Stimulated activated naive B cell treated with anti-CD40 and anti-IgM and Interleukin-4, amounts not matched to agents 10 μg/mL and 1 μg/mL and 100 μg/mL, for 72 hours (primary cell): ENCODE data around the gene ZCCHC17.

Experiments
- ATAC-seq, 2 donors: fragments of 150-1000 bp; cut with Tn5 transposase; replicated peaks; 2 replicates each; pipeline ENCODE4 v1.10.0; 2021; ENCODE audit warnings: moderate library complexity in 1 of 2
- DNase-seq: peaks from one replicate; pipeline ENCODE4 v3.0.0; 2021
- H3K27ac Mint-ChIP-seq: one replicate; pipeline ENCODE4 v1.8.0; 2022; ENCODE audit warnings: mild to moderate bottlenecking, mixed read lengths
- H3K27me3 Mint-ChIP-seq, 2 donors: one replicate each; pipeline ENCODE4 v1.8.0; 2022; ENCODE audit warnings: mixed read lengths in 2 of 2
- H3K36me3 Mint-ChIP-seq, 2 donors: one replicate each; pipeline ENCODE4 v1.8.0; 2022; ENCODE audit warnings: mixed read lengths in 2 of 2, mild to moderate bottlenecking in 1 of 2
- H3K4me1 Mint-ChIP-seq, 2 donors: one replicate each; pipeline ENCODE4 v1.8.0; 2022; ENCODE audit warnings: mixed read lengths in 2 of 2, mild to moderate bottlenecking in 1 of 2
- H3K4me3 Mint-ChIP-seq, 2 donors: one replicate each; pipeline ENCODE4 v1.8.0; 2022; ENCODE audit warnings: mild to moderate bottlenecking in 2 of 2, mixed read lengths in 2 of 2, moderate library complexity in 1 of 2
- H3K9me3 Mint-ChIP-seq, 2 donors: one replicate each; pipeline ENCODE4 v1.8.0; 2022; ENCODE audit warnings: mixed read lengths in 2 of 2, mild to moderate bottlenecking in 1 of 2

ZCCHC17 gene

GRCh38 chr1:31400393-31400792, 103.6 kb downstream of the ZCCHC17 start:
- ATAC-seq: no peak
- no peak for DNase-seq
- Mint-ChIP-seq H3K4me3 (no peak overlapping the region), H3K27me3 (peaks cover 0 to 9% of the 10 kb centered on the region in 2 donors), H3K27ac (no peak overlapping the region), H3K4me1 (no peaks in the 10 kb centered on the region), H3K9me3 (peaks cover 0 to 2% of the 10 kb centered on the region in 2 donors), H3K36me3 (peaks cover 0 to 2% of the 10 kb centered on the region in 2 donors)

DNA sequence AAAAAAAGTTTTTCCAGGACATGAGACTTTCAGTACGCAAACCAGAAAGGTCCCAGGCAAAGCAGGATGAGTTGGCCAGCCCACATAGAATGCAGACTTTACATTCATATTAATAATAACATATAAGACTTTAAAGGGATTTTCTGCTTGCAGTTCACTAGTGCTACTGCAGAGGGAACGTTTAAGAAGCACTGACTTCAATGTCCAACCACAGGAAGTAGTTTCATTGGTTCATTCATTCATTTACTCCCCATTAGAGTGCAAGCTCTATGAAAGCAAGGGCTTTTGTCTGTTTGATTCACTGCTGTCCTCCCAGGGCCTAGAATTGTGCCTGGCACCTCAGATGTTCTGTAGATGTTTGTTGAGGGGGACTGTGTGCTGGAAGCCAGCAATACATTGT, 104.4 kb downstream of the ZCCHC17 start:
- H3K27me3 Mint-ChIP-seq: peaks cover 0 to 9% of the 10 kb centered on the region in 2 donors

DNA sequence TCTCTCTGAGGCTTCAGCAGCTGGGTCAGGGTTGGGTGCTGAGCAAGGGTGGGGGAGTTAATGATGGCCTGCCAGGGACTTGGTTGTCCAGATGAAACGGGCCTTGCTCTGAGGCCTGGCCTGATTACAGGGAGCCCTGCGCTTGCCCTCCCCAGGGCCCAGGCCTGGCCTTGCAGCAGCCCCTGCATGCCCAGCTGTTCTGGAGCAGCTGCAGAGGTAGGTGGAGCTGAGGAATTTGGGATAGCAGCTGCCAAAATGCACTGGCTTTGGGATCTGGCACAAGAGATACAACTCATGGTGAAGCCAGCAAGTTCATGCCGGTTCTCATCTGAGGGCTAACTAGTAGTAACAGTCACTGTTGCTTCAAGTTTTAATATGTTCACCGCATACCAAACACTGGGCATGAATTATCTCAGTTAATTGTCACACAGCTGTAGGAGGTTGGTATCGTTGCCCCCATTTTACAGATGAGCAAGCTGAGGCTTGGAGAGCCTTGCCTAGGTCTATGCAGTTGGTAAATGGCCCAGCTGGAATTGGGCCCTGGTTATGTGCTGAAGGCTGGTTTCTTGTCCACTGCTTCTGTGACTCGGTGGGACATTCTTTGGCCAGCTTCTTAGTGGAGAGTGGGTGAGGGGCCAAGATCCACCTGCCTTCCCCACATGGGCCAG, 108.9 kb downstream of the ZCCHC17 start:
- Mint-ChIP-seq H3K4me1 (no peaks in the 10 kb centered on the region), H3K27me3 (peaks cover 19 to 33% of the 10 kb centered on the region in 2 donors), H3K4me3 (no peak overlapping the region), H3K36me3 (peaks cover 0 to 2% of the 10 kb centered on the region in 2 donors), H3K27ac (no peak overlapping the region), H3K9me3 (peaks cover 0 to 2% of the 10 kb centered on the region in 2 donors)
- ATAC-seq: no peak
- no peak for DNase-seq

More for the DNA sequence above, 104.4 kb downstream of the ZCCHC17 start:
- Mint-ChIP-seq H3K36me3 (peaks cover 0 to 2% of the 10 kb centered on the region in 2 donors), H3K27ac (no peak overlapping the region), H3K4me3 (no peak overlapping the region), H3K9me3 (peaks cover 0 to 2% of the 10 kb centered on the region in 2 donors), H3K4me1 (no peaks in the 10 kb centered on the region)
- peak in 1 of 2 donors; percentile 25 for ATAC-seq
- no peak for DNase-seq

DNA sequence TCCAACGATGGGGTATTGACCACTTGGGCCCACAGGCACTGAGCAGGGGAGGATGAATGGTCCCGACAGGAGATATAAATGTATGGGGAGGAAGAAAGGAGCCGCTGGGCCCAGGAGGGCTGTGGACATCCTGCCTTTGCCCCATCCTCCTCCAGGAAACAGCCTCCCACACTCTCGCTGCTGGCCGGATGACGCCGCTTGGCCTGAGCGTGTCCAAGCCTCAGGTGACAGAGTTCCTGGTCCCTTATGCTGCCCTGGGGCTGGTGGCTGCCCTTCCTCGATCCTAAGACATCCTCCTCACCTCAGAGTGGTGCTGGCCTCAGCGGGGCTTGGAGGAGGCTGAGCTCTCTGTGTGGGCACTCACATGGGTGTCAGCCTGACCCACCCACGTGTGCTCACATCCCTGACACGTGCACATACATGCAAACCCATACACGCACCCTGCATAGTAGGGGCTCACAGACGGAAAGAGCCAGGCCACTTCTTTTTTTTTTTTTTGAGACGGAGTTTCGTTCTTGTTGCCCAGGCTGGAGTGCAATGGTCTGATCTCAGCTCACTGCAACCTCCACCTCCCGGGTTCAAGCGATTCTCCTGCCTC, 110.3 kb downstream of the ZCCHC17 start:
- Mint-ChIP-seq H3K9me3 (peaks cover 0 to 2% of the 10 kb centered on the region in 2 donors), H3K27me3 (peaks cover 30 to 47% of the 10 kb centered on the region in 2 donors), H3K27ac (no peak overlapping the region), H3K4me3 (no peak overlapping the region), H3K36me3 (peaks cover 0 to 2% of the 10 kb centered on the region in 2 donors), H3K4me1 (peaks cover 2 to 4% of the 10 kb centered on the region in 2 donors)
- no peak for DNase-seq
- ATAC-seq: no peak

DNA sequence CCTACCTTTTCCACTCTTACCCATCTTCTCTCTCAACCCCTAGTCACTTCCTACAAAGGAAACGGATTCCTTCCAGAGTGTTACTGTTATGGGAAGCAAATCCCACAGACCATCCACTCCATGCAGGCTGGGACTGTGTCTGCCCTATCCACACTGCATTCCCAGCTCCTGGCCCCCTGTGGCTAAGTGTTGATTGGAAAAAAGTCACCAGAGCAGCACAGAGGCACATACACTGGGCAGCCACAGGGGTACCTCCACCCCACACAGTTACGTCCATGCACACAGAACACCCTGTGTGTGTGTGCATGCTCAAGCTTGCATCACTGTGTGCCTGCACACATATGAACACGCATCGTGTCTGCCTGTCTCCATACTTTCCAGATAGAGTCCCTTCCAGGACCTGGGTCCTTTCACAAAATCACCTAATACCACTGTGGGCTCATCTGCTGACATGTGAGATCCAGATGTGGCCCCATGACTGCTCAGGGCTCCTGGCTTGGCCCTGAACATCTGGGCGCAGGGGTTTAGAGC, 112.0 kb downstream of the ZCCHC17 start:
- H3K4me1 Mint-ChIP-seq: peaks cover 10 to 12% of the 10 kb centered on the region in 2 donors
- no peaks in the 10 kb centered on the region for H3K36me3 Mint-ChIP-seq
- H3K4me3 Mint-ChIP-seq: no peak overlapping the region
- ATAC-seq: no peak
- H3K27ac Mint-ChIP-seq: no peak overlapping the region
- no peaks in the 10 kb centered on the region for H3K9me3 Mint-ChIP-seq
- H3K27me3 Mint-ChIP-seq: peaks cover 39 to 52% of the 10 kb centered on the region in 2 donors
- no peak for DNase-seq

- Mint-ChIP-seq H3K4me1 (peaks cover 12 to 14% of the 10 kb centered on the region in 2 donors), H3K36me3 (no peaks in the 10 kb centered on the region), H3K27ac (no peak overlapping the region), H3K9me3 (no peaks in the 10 kb centered on the region), H3K4me3 (no peak overlapping the region), H3K27me3 (peaks cover 51 to 61% of the 10 kb centered on the region in 2 donors)
- no peak for ATAC-seq
- no peak for DNase-seq
These were observed 113.4 kb downstream of the ZCCHC17 start for GRCh38 chr1:31409946-31410858.

DNA sequence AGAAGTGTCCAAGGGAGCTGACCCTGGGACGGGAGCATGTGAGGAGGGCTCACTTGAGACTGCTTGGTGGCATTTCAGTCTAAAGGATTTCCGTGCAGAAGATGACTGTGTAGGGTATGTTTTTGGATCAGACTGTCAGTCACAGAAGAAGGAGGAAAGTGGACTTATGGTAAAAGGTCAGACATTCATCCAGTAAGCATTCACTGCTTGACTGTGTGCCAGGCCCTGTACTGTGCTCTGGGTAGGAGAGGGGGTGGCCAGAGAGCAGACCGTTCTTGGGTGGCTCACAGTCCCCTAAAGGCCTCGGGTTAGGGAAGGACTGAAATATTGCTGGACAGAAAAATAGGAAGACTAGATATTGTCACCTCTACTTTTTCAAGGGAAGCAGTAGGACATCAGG, 114.0 kb downstream of the ZCCHC17 start:
- Mint-ChIP-seq H3K36me3 (no peaks in the 10 kb centered on the region), H3K9me3 (no peaks in the 10 kb centered on the region), H3K4me3 (no peak overlapping the region), H3K27me3 (peaks cover 57 to 68% of the 10 kb centered on the region in 2 donors), H3K27ac (no peak overlapping the region), H3K4me1 (peaks cover 12 to 14% of the 10 kb centered on the region in 2 donors)
- no peak for ATAC-seq
- DNase-seq: no peak

DNA sequence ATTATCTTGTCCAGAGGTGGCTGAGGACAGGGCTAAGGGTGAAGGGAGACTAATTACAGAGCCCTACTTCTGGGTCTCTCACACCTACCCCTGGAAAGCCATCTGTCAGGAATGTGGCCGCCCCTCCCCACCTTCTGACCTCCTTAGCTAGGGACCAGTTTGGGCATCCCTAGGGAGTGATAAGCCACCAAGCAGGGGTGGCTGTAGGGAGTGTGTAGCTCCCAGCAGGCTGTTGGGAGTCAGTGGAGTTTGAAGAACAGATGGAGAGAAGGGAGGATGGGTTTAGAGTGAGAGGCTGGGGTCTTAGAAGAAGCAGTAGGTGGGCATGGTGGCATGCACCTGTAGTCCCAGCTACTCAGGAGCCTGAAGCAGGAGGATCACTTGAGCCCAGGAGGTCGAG, 115.4 kb downstream of the ZCCHC17 start:
- H3K27ac Mint-ChIP-seq: no peak overlapping the region

DNA sequence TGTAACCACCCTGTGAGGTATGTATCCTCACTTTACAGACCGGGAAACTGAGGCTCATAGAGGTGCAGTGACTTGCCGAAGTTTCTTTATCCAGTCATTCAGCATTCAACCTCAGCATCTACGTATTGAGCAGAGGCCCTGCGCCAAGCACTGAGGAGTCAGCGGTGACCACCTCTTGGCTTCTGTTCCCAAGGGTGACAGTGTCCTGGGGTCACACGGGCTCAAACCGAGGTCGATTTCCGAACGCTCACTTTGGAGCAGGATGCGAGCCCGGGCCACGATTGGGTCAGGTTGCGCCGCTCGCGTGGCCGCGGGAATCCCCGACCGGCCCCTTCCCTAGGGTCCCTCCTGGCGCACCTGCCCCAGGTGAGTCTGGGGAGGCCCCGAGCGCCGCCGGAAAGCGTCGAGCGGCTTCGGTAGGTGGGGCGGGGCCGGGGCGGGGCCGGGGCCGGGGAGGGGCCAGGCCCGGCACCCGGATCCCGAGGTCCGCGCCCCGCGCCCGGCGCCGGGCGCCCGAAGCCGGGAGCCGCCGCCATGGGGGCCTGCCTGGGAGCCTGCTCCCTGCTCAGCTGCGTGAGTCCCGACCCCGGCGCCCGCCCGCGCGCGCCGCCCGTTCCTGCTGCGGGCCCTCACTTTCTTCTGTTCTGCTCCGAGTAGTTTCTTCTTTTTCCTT, 116.0 kb downstream of the ZCCHC17 start, which contains the start of gene SERINC2:
Gene SERINC2 (plus strand): TSS at position 482 of the 673 bp plus-strand sequence. CDS start 53 bp downstream, at position 535.
- H3K27ac Mint-ChIP-seq: peak within 1 kb of the TSS; percentile 10
- ATAC-seq: peak; percentile 66 to 68
- peaks cover 65 to 81% of the 10 kb centered on the region in 2 donors for H3K27me3 Mint-ChIP-seq
- peaks cover 12 to 14% of the 10 kb centered on the region in 2 donors for H3K4me1 Mint-ChIP-seq
- no peaks in the 10 kb centered on the region for H3K36me3 Mint-ChIP-seq
- H3K4me3 Mint-ChIP-seq: peak within 1 kb of the TSS; percentile 84 to 89
- no peak for DNase-seq
- H3K9me3 Mint-ChIP-seq: no peaks in the 10 kb centered on the region

More for the DNA sequence above, 115.4 kb downstream of the ZCCHC17 start:
- DNase-seq (no peak), ATAC-seq (no peak)
- Mint-ChIP-seq H3K36me3 (no peaks in the 10 kb centered on the region), H3K4me3 (peak overlapping the region; percentile 69 to 79), H3K9me3 (no peaks in the 10 kb centered on the region), H3K27me3 (peaks cover 60 to 78% of the 10 kb centered on the region in 2 donors), H3K4me1 (peaks cover 12 to 14% of the 10 kb centered on the region in 2 donors)

DNA sequence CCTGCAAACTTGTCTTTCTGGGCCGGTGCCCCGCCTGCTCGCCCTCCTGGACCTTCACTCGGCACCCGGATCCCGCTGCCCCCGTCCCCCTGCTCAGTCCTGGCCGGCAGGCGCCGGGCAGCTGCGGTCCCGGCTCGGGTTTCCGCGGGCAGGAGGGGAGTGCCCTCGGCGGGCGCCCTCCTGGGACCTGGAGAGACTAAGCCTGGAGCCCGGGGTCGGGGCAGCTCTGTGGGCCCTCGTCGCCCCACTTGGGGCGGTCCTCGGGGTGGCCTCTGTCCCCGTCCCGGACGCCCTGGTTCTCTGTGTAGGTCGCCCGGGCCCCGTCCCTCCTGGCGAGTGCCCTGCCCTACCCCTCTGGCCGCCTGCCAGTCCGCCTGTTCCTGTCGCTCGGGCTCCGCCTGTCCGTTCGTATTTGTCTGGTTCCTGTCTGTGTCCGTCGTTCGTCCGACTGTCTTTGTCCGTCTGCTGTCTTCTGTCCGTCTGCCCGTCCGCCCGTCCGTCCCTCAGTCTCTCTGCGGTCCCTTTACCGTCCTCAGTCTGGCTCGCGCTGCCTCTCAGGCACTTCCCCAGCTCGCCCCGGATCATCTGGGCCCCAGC, 116.7 kb downstream of the ZCCHC17 start:
- peaks cover 12 to 14% of the 10 kb centered on the region in 2 donors for H3K4me1 Mint-ChIP-seq
- H3K27ac Mint-ChIP-seq: no peak overlapping the region
- ATAC-seq (peak; percentile 55 to 61), DNase-seq (no peak)
- peaks cover 61 to 76% of the 10 kb centered on the region in 2 donors for H3K27me3 Mint-ChIP-seq
- H3K4me3 Mint-ChIP-seq: peak overlapping the region; percentile 84 to 89
- no peaks in the 10 kb centered on the region for H3K36me3 Mint-ChIP-seq
- H3K9me3 Mint-ChIP-seq: no peaks in the 10 kb centered on the region
